ENCODE data around the gene VAV1. TPM values are rescaled to one million over a fixed set of nuclear protein-coding genes. Genes with fewer than 3 reads are reported as not detected.

Gene VAV1
- total and polyA plus RNA-seq, 10 of the 15 experiments (the other 5 are each of a cell fraction or from before 2014, with no cell fraction given) = 1.6 to 76.8 (median 40.7) TPM

DNA sequence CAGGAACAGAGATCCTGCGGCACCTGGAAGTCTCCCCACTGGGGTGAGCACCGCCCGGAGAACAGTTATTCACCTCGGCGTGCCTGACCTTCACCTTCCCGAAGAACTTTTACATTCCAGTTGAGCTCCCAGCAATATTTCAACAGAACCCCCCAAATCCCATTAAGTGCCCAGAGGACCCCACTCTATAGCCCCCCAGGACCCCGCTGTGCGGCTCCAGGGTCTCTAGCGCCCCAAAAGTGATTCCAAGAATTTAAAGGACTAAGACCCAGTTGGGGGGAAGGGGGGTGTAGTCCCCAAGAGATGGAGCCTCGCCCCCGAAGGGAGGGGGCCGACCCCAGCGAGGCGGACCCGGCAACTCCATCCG, 35.6 kb upstream of the VAV1 start:
- ATAC-seq (peak; percentile 48), DNase-seq (ENCODE audit: low read depth, low spot score) (no peak), FAIRE-seq (no peak)
- BruUV-seq (replicated peaks) = no TSS peak
- Histone ChIP-seq H3K4me3 (peak overlapping the region; percentile 100), H2AFZ (ENCODE audit: control insufficient read depth, low read depth, low read length) (peak overlapping the region; percentile 90), H3K27me3 (replicated peaks in 1 of 2; ENCODE audit: control insufficient read depth in 2 of 2, insufficient read depth in 2 of 2, low read length in 1 of 2) (no peaks in the 10 kb centered on the region), H3K4me1 (ENCODE audit: control insufficient read depth, insufficient read depth, low read length) (peaks cover 30% of the 10 kb centered on the region), H3K9me3 (replicated peaks; ENCODE audit: control insufficient read depth, insufficient read depth, low read length) (no peaks in the 10 kb centered on the region), H3K27ac (ENCODE audit: control insufficient read depth, insufficient read depth) (peak overlapping the region; percentile 92), H3K36me3 (ENCODE audit: control insufficient read depth in 2 of 2, insufficient read depth in 2 of 2, low read length in 1 of 2) (no peaks in the 10 kb centered on the region; a peak in 2 of 4 replicates), H4K20me1 (ENCODE audit: control insufficient read depth, insufficient read depth) (no peaks in the 10 kb centered on the region), H3K79me2 (ENCODE audit: control insufficient read depth, insufficient read depth, low read length) (peaks cover 41% of the 10 kb centered on the region), H3K4me2 (ENCODE audit: control insufficient read depth, insufficient read depth) (peak overlapping the region; percentile 94), H3K9ac (ENCODE audit: control insufficient read depth, insufficient read depth, low read length) (peak overlapping the region; percentile 96)
- SMC1A ChIA-PET (ENCODE audit: uncharacterized antibody, unreplicated experiment) = interaction anchor here (0.6 to 4.0 kb wide), 24 partner anchors 8 to 220 kb away, joined by 3 to 55 read pairs (median 6); partner anchors contain the start of gene VAV1
- CTCF ChIA-PET = interaction anchor here (0.6 to 5.5 kb wide), 28 partner anchors 8 to 611 kb away, joined by 3 to 104 read pairs (median 6); partner anchors contain the start of genes C3, SH2D3A and VAV1
- intact Hi-C loops (cut with micrococcal nuclease; ENCODE audit: unreplicated experiment) (loop anchor here (1.0 to 2.0 kb wide), 4 partner anchors 64 to 146 kb away; partner anchors contain the start of genes CD70 and TNFSF14), in situ Hi-C loops (cut with MboI) (loop anchor here (5.0 kb wide), 2 partner anchors 125 to 220 kb away; no protein-coding TSS in a partner anchor)
- POLR2A ChIA-PET = interaction anchor here (0.5 to 4.0 kb wide), 15 partner anchors 8 to 457 kb away, joined by 3 to 25 read pairs (median 4); partner anchors contain the start of genes C3, SH2D3A, TNFSF14 and VAV1
- WGBS (ENCODE audit: insufficient coverage, insufficient replicate concordance, low lambda C conversion rate, missing lambda C conversion rate) = under 1% methylated on average over 16 of the region's 16 CpGs
- RAD21 ChIA-PET (ENCODE audit: unreplicated experiment) = interaction anchor here (0.5 to 5.1 kb wide), 26 partner anchors 9 to 277 kb away, joined by 3 to 76 read pairs (median 6); partner anchors contain the start of genes SLC25A23, TNFSF14 and VAV1
- TF ChIP-seq, protein P1, sequence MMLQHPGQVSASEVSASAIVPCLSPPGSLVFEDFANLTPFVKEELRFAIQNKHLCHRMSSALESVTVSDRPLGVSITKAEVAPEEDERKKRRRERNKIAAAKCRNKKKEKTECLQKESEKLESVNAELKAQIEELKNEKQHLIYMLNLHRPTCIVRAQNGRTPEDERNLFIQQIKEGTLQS (IDR thresholded peaks at IDR 0.05; ENCODE audit: borderline replicate concordance, extremely low read depth, low read depth, low read length) = no peak
- TF ChIP-seq MXI1 (IDR thresholded peaks at IDR 0.05; ENCODE audit: low read depth, low read length) = peak; percentile 9; the same call in 1 of the 2 replicates
- 0 out of 2 replicates have a peak, but pooled peaks have one; percentile 3 for TF ChIP-seq PAX5 (IDR thresholded peaks at IDR 0.05; ENCODE audit: borderline replicate concordance, low read depth, low read length)
- TF ChIP-seq, protein P2, sequence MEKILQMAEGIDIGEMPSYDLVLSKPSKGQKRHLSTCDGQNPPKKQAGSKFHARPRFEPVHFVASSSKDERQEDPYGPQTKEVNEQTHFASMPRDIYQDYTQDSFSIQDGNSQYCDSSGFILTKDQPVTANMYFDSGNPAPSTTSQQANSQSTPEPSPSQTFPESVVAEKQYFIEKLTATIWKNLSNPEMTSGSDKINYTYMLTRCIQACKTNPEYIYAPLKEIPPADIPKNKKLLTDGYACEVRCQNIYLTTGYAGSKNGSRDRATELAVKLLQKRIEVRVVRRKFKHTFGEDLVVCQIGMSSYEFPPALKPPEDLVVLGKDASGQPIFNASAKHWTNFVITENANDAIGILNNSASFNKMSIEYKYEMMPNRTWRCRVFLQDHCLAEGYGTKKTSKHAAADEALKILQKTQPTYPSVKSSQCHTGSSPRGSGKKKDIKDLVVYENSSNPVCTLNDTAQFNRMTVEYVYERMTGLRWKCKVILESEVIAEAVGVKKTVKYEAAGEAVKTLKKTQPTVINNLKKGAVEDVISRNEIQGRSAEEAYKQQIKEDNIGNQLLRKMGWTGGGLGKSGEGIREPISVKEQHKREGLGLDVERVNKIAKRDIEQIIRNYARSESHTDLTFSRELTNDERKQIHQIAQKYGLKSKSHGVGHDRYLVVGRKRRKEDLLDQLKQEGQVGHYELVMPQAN (conservative IDR thresholded peaks at IDR 0.05) = 0 out of 2 replicates have a peak, but pooled peaks have one; percentile 59
- TF ChIP-seq ZNF207 (IDR thresholded peaks at IDR 0.05; ENCODE audit: borderline replicate concordance) = no peak
- no peak for TF ChIP-seq RB1 (IDR thresholded peaks at IDR 0.05; ENCODE audit: borderline replicate concordance)
- no peak for TF ChIP-seq BRCA1 (IDR thresholded peaks at IDR 0.05; ENCODE audit: low read depth, low read length)
- TF ChIP-seq ESRRA (IDR thresholded peaks at IDR 0.05; ENCODE audit: low read length) = no peak
- no peak for TF ChIP-seq SRF (IDR thresholded peaks at IDR 0.05; ENCODE audit: low read depth in 2 of 2, low read length in 2 of 2)
- TF ChIP-seq HDAC2 (IDR thresholded peaks at IDR 0.05) = no peak
- TF ChIP-seq CHD2 (IDR thresholded peaks at IDR 0.05; ENCODE audit: borderline replicate concordance, low read depth, low read length) = no peak
- TF ChIP-seq FOS (IDR thresholded peaks at IDR 0.05; ENCODE audit: borderline replicate concordance, extremely low read depth, insufficient read length) = no peak
- TF ChIP-seq PML (IDR thresholded peaks at IDR 0.05; ENCODE audit: low read length) = 0 out of 2 replicates have a peak, but pooled peaks have one; percentile 20
- TF ChIP-seq PAX8 (IDR thresholded peaks at IDR 0.05) = no peak
- TF ChIP-seq, protein P3, sequence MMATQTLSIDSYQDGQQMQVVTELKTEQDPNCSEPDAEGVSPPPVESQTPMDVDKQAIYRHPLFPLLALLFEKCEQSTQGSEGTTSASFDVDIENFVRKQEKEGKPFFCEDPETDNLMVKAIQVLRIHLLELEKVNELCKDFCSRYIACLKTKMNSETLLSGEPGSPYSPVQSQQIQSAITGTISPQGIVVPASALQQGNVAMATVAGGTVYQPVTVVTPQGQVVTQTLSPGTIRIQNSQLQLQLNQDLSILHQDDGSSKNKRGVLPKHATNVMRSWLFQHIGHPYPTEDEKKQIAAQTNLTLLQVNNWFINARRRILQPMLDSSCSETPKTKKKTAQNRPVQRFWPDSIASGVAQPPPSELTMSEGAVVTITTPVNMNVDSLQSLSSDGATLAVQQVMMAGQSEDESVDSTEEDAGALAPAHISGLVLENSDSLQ (IDR thresholded peaks at IDR 0.05) = no peak
- TF ChIP-seq YBX1 (IDR thresholded peaks at IDR 0.05) = no peak
- 0 out of 2 replicates have a peak, but pooled peaks have one; percentile 13 for TF ChIP-seq TARDBP (IDR thresholded peaks at IDR 0.05; ENCODE audit: borderline replicate concordance)
- no peak for TF ChIP-seq TAF1 (IDR thresholded peaks at IDR 0.05; ENCODE audit: borderline replicate concordance, low read depth, low read length)
- no peak for TF ChIP-seq IKZF2 (IDR thresholded peaks at IDR 0.05)
- TF ChIP-seq SP1 (IDR thresholded peaks at IDR 0.05; ENCODE audit: low read depth, low read length) = no peak
- TF ChIP-seq IKZF1 (conservative IDR thresholded peaks at IDR 0.05) = no peak; the same call in 1 of the 2 replicates

Data from GM12878 (cell line).